GM21786 (cell line): ENCODE data around the gene ERP44.

ENCODE experiments used
- ATAC-seq: cut with Tn5 transposase; IDR thresholded peaks from one replicate; pipeline ENCODE4 v1.9.1; 2021; ENCODE audit not compliant: unreplicated experiment

Gene ERP44

DNA sequence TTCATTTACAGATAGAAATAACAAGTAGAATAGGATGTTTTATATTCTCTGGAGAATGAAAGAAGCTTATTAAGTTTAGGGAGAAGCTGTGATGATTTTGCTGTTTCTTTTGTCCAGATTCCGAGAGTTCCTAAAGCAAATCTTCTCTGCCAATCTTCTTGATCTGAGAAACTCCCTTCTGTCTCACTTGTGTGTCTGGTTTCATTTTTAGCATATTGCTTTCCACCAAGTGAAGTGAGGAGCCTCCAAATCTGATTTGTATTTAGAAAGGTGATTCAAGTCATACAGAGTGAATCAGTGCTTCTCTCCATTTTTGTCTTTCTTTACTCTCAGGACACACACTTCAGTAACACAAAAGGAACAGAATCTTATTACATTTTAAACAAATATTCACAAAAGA, 144.0 kb downstream of the ERP44 start:
- peak; percentile 66 for ATAC-seq

GRCh38 chr9:99953861-99954507, 144.8 kb downstream of the ERP44 start:
- no peak for ATAC-seq

DNA sequence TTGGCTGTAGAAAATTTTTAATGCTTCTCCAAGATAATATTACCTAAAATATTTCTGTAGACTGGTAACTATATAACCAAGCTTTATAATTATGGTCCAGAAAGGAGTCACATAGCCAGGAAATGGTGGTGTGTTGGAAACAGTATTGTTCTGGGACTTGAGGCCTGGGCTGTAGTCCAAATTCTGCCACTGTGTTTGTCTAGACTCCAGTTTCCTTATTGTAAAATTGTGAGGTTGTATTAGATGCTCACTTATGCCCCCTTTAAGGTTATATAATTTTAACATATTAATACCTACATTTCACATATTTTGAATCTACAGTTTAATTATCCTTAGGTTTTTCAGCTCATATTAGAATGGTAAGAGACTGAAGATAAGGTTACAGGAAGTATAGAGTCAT, 149.9 kb downstream of the ERP44 start:
- no peak for ATAC-seq

DNA sequence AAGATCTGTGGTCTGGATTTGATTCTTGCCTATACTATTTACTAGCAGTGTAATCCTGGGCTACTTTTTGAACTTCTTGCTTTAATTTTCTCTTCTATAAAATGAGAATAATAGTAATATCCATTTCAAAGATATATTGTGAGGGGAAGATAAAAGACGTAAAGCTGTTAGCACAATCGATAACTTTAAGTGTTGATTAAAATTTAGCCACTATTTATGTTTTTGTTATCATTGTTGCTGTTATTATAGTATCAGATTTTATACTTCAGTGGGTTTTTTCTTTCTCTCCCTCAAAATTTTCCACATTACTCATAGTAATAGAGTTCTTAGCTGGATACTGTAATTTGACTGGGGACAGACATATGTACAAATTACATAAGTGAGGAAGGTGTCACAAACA, 150.3 kb downstream of the ERP44 start:
- no peak for ATAC-seq

GRCh38 chr9:99947395-99947794, 151.4 kb downstream of the ERP44 start:
- no peak for ATAC-seq

DNA sequence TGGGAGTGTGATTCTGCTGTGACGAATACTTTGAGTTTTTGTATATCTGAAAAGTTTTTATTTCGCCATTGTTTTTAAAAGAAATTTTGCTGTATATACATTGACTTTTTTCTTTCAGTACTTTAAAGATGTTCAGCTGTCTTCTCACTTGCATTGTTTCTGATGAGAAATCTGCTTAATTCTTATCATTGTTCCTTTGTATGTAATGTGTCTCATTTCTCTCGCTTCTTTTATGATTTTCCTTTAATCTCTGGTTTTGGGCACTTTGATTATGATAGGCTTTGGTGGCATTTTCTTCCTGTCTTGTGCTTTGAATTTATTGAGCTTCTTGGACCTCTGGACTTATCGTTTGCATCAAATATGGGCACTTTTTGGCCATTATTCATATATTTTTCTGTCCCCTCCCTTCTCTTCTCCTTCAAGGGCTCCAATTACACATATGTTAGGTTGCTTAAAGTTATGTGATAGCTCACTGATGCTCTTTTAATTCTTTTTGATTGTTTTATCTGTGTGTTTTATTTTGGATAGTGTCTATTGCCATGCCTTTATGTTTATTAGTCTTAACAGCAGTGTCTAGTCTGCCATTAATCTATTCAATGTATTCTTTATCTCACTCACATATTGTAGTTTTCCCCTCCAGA, 161.7 kb downstream of the ERP44 start:
- no peak for ATAC-seq

- no peak for ATAC-seq
These were observed 167.5 kb downstream of the ERP44 start for GRCh38 chr9:99931155-99931840.

- ATAC-seq = no peak
These were observed 169.1 kb downstream of the ERP44 start for GRCh38 chr9:99929652-99930051.
